Measurements from ENCODE around the gene MYO1G.

GRCh38 chr7:44990109-44991023 is 11.6 kb upstream of the MYO1G start:
- TF ChIP-seq, protein P1, sequence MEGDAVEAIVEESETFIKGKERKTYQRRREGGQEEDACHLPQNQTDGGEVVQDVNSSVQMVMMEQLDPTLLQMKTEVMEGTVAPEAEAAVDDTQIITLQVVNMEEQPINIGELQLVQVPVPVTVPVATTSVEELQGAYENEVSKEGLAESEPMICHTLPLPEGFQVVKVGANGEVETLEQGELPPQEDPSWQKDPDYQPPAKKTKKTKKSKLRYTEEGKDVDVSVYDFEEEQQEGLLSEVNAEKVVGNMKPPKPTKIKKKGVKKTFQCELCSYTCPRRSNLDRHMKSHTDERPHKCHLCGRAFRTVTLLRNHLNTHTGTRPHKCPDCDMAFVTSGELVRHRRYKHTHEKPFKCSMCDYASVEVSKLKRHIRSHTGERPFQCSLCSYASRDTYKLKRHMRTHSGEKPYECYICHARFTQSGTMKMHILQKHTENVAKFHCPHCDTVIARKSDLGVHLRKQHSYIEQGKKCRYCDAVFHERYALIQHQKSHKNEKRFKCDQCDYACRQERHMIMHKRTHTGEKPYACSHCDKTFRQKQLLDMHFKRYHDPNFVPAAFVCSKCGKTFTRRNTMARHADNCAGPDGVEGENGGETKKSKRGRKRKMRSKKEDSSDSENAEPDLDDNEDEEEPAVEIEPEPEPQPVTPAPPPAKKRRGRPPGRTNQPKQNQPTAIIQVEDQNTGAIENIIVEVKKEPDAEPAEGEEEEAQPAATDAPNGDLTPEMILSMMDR (IDR thresholded peaks at IDR 0.05): no peak
- no peak for TF ChIP-seq POLR2A (IDR thresholded peaks at IDR 0.05)

Measured in esophagus squamous epithelium (tissue), 4 donors.